Uterus (tissue), 2 donors: ENCODE measurements around the gene SYTL3.

Source experiments
- CTCF ChIP-seq, 4 experiments: fragments of 200-600 bp in 2 of 4; fragments of 450-650 bp in 2 of 4; sonication (generic) in 2 of 4; IDR thresholded peaks; one replicate each; pipeline ENCODE4 v1.5.1; 2016 to 2019; ENCODE audit warnings: antibody characterized with exemption in 4 of 4, mild to moderate bottlenecking in 2 of 4, moderate library complexity in 1 of 4
- POLR2A ChIP-seq, 2 donors: fragments of 450-650 bp; IDR thresholded peaks; one replicate each; pipeline ENCODE4 v1.6.1; 2016; ENCODE audit warnings: antibody characterized with exemption in 2 of 2, mild to moderate bottlenecking in 1 of 2, moderate library complexity in 1 of 2

GRCh38 chr6:158761746-158762145, 111.9 kb downstream of the SYTL3 start:
- no peak for TF ChIP-seq CTCF (IDR thresholded peaks at IDR 0.05)
- TF ChIP-seq POLR2A (IDR thresholded peaks at IDR 0.05) = no peak
